Breast epithelium (tissue), 3 donors: ENCODE data around the gene PRKN.

Source experiments
- CTCF ChIP-seq, 3 donors: fragments of 450-650 bp; IDR thresholded peaks; one replicate each; pipeline ENCODE4 v1.5.1; 2016 to 2017; ENCODE audit warnings: antibody characterized with exemption in 3 of 3, mild to moderate bottlenecking in 3 of 3, moderate library complexity in 3 of 3
- POLR2A ChIP-seq: fragments of 450-650 bp; IDR thresholded peaks from one replicate; pipeline ENCODE4 v1.6.1; 2016; ENCODE audit warnings: antibody characterized with exemption, mild to moderate bottlenecking, moderate library complexity
- POLR2AphosphoS5 ChIP-seq, 3 donors: sonication (generic); formaldehyde crosslinking; IDR thresholded peaks; one replicate each; pipeline ENCODE4 v1.6.1; 2017; ENCODE audit warnings: antibody characterized with exemption in 3 of 3

- no peak for TF ChIP-seq CTCF (IDR thresholded peaks at IDR 0.05)
- no peak for TF ChIP-seq POLR2AphosphoS5 (IDR thresholded peaks at IDR 0.05)
- no peak for TF ChIP-seq POLR2A
These were observed 180.7 kb downstream of the PRKN start for GRCh38 chr6:162546905-162547304.
